A549 (cell line): ENCODE measurements around the gene THBS2. TPM values are rescaled to one million over a fixed set of nuclear protein-coding genes. Genes with fewer than 3 reads are reported as not detected.

Experiments used
- ATAC-seq, 2 experiments: fragments of 200-7000 bp in 1 of 2; fragments of >200 bp in 1 of 2; cut with Nextera tagmentation in 1 of 2; cut with Tn5 transposase in 1 of 2; 3 replicates each; pipeline versions ENCODE4 v1.8.0 to v1.9.1; 2018 to 2020; ENCODE audit warnings: mild to moderate bottlenecking in 1 of 2, moderate library complexity in 1 of 2
- CTCF ChIA-PET: fragments of 300-600 bp; sonication (Branson Sonifier 250); formaldehyde crosslinking; extraction: SDS; loops from one replicate; lab custom pipeline; 2021; ENCODE audit warnings: antibody characterized with exemption, inconsistent platforms; lab: Yijun Ruan, JAX
- POLR2A ChIA-PET: fragments of 350-600 bp; formaldehyde crosslinking; extraction: SDS; loops from one replicate; lab custom pipeline; 2021; ENCODE audit warnings: antibody characterized with exemption, inconsistent platforms; lab: Yijun Ruan, JAX
- DNase-seq, 2 experiments: peaks; one replicate each; pipeline versions ENCODE4 v3.0.0 to v3.0.0-alpha.2; 2011 to 2016; ENCODE audit warnings: low read depth in 1 of 2, low spot score in 1 of 2
- FAIRE-seq: peaks from 2 replicates; lab custom pipeline; 2011; peaks lifted over from hg19 to GRCh38; lab: Jason Lieb, UNC
- H3K27ac ChIP-seq, 2 experiments: fragments of >200 bp; sonication (Bioruptor Twin); formaldehyde crosslinking; 3 replicates each; pipeline ENCODE4 v1.5.1; 2016 to 2017
- H3K4me1 ChIP-seq: fragments of >200 bp; sonication (Bioruptor Twin); formaldehyde crosslinking; 3 replicates; pipeline ENCODE4 v1.6.1; 2016
- H3K4me2 ChIP-seq: fragments of >200 bp; sonication (Bioruptor Twin); formaldehyde crosslinking; 3 replicates; pipeline ENCODE4 v1.6.1; 2016
- H3K4me3 ChIP-seq: fragments of >200 bp; sonication (Bioruptor Twin); formaldehyde crosslinking; 3 replicates; pipeline ENCODE4 v1.5.1; 2016
- H3K9me3 ChIP-seq: fragments of >200 bp; sonication (Bioruptor Twin); formaldehyde crosslinking; 3 replicates; pipeline ENCODE4 v1.6.1; 2016
- BHLHE40 ChIP-seq: IDR thresholded peaks from 2 replicates; pipeline ENCODE4 v1.6.1; 2012; ENCODE audit warnings: low read depth, low read length, inconsistent platforms
- CBX2 ChIP-seq: fragments of 200-600 bp; sonication (generic); IDR thresholded peaks from 2 replicates; pipeline ENCODE4 v1.6.1; 2016; ENCODE audit warnings: low read depth, mild to moderate bottlenecking, borderline replicate concordance
- CEBPB ChIP-seq, 2 experiments: fragments of >200 bp in 1 of 2; sonication (Bioruptor Twin) in 1 of 2; formaldehyde crosslinking in 1 of 2; IDR thresholded peaks; 2 replicates each; pipeline ENCODE4 v1.6.1; 2012 to 2016
- CHD2 ChIP-seq: fragments of 150-350 bp; IDR thresholded peaks from 2 replicates; pipeline ENCODE4 v1.6.1; 2014; ENCODE audit warnings: low read length; ENCODE audit not compliant: partially characterized antibody
- CTCF ChIP-seq: fragments of >200 bp; sonication (Bioruptor Twin); formaldehyde crosslinking; IDR thresholded peaks from 3 replicates; pipeline ENCODE4 v1.5.1; 2016
- EHMT2 ChIP-seq: fragments of 200-600 bp; sonication (generic); IDR thresholded peaks from 2 replicates; pipeline ENCODE4 v1.6.1; 2016; ENCODE audit warnings: antibody characterized with exemption, low read depth, mild to moderate bottlenecking, moderate library complexity
- ELK1 ChIP-seq: fragments of 150-350 bp; IDR thresholded peaks from 2 replicates; pipeline ENCODE4 v1.6.1; 2014; ENCODE audit warnings: low read depth, mild to moderate bottlenecking, low read length
- HES2 ChIP-seq: fragments of >200 bp; sonication (Bioruptor Twin); formaldehyde crosslinking; IDR thresholded peaks from 2 replicates; pipeline ENCODE4 v1.6.1; 2016
- HEYL ChIP-seq: fragments of 250-450 bp; sonication (Bioruptor Pico); IDR thresholded peaks from 2 replicates; pipeline ENCODE4 v1.8.0; 2021; ENCODE audit warnings: mild to moderate bottlenecking, moderate library complexity
- HOXA7 ChIP-seq: fragments of 250-450 bp; sonication (Bioruptor Pico); IDR thresholded peaks from 2 replicates; pipeline ENCODE4 v1.5.0; 2020; ENCODE audit warnings: mild to moderate bottlenecking, moderate library complexity
- HOXB5 ChIP-seq: fragments of 250-450 bp; sonication (Bioruptor Pico); IDR thresholded peaks from 2 replicates; pipeline ENCODE4 v1.5.0; 2020; ENCODE audit warnings: mild to moderate bottlenecking, moderate library complexity
- JUN ChIP-seq, 2 experiments: fragments of >200 bp; sonication (Bioruptor Twin); formaldehyde crosslinking; IDR thresholded peaks; 2 replicates in 1 of 2; 3 replicates in 1 of 2; pipeline ENCODE4 v1.6.1; 2016 to 2017
- KDM5A ChIP-seq: fragments of 200-600 bp; sonication (generic); IDR thresholded peaks from 2 replicates; pipeline ENCODE4 v1.6.1; 2016; ENCODE audit warnings: antibody characterized with exemption, mild to moderate bottlenecking
- MAFK ChIP-seq: fragments of 450-650 bp; IDR thresholded peaks from 2 replicates; pipeline ENCODE4 v1.6.1; 2014; ENCODE audit not compliant: partially characterized antibody
- MAZ ChIP-seq: fragments of 150-350 bp; IDR thresholded peaks from 2 replicates; pipeline ENCODE4 v1.6.1; 2014; ENCODE audit warnings: antibody characterized with exemption, low read depth, low read length, borderline replicate concordance
- NPAS2 ChIP-seq: fragments of 250-450 bp; sonication (Bioruptor Pico); IDR thresholded peaks from 2 replicates; pipeline ENCODE4 v1.8.0; 2022; ENCODE audit warnings: mild to moderate bottlenecking, moderate library complexity, borderline replicate concordance
- NR3C1 ChIP-seq: fragments of >200 bp; sonication (Bioruptor Twin); formaldehyde crosslinking; IDR thresholded peaks from 3 replicates; pipeline ENCODE4 v1.6.1; 2017
- PHF8 ChIP-seq: fragments of 200-600 bp; sonication (generic); IDR thresholded peaks from 2 replicates; pipeline ENCODE4 v1.6.1; 2016; ENCODE audit warnings: low read depth, mild to moderate bottlenecking, antibody characterized with exemption, moderate library complexity, borderline replicate concordance
- POLR2AphosphoS2 ChIP-seq: conservative IDR thresholded peaks from 2 replicates; pipeline ENCODE4 v1.6.1; 2012; ENCODE audit warnings: low read length, improper control_type of control experiment, inconsistent platforms
- RAD21 ChIP-seq, 2 experiments: fragments of >200 bp in 1 of 2; sonication (Bioruptor Twin) in 1 of 2; formaldehyde crosslinking in 1 of 2; IDR thresholded peaks in 1 of 2; conservative IDR thresholded peaks in 1 of 2; 2 replicates in 1 of 2; 3 replicates in 1 of 2; pipeline ENCODE4 v1.6.1; 2012 to 2018; ENCODE audit warnings: inconsistent platforms in 1 of 2
- RCOR1 ChIP-seq: fragments of 150-350 bp; IDR thresholded peaks from 2 replicates; pipeline ENCODE4 v1.6.1; 2014; ENCODE audit warnings: antibody characterized with exemption, low read length, low read depth
- REST ChIP-seq: fragments of 200-600 bp; sonication (generic); IDR thresholded peaks from 2 replicates; pipeline ENCODE4 v1.6.1; 2016; ENCODE audit warnings: antibody characterized with exemption, mild to moderate bottlenecking, moderate library complexity
- RNF2 ChIP-seq: fragments of 200-600 bp; sonication (generic); IDR thresholded peaks from 2 replicates; pipeline ENCODE4 v1.6.1; 2016; ENCODE audit warnings: low read depth, mild to moderate bottlenecking, antibody characterized with exemption, moderate library complexity, borderline replicate concordance
- SREBF2 ChIP-seq: fragments of 450-650 bp; IDR thresholded peaks from 2 replicates; pipeline ENCODE4 v1.6.1; 2014; ENCODE audit warnings: mild to moderate bottlenecking, moderate library complexity
- TFCP2L1 ChIP-seq: fragments of 250-450 bp; sonication (Bioruptor Pico); IDR thresholded peaks from 2 replicates; pipeline ENCODE4 v1.5.0; 2021; ENCODE audit warnings: mild to moderate bottlenecking
- USF2 ChIP-seq: fragments of 450-650 bp; IDR thresholded peaks from 2 replicates; pipeline ENCODE4 v1.6.1; 2014; ENCODE audit warnings: antibody characterized with exemption
- ZSCAN20 ChIP-seq: fragments of 250-450 bp; sonication (Bioruptor Pico); IDR thresholded peaks from 2 replicates; pipeline ENCODE4 v1.8.0; 2022; ENCODE audit warnings: mild to moderate bottlenecking, moderate library complexity
- WGBS: methylation state at CpG from one replicate; pipeline ENCODE4 v1.1.6; 2017; ENCODE audit errors: missing lambda C conversion rate; 5-methylcytosine and 5-hydroxymethylcytosine counted together
- polyA plus RNA-seq, 4 experiments: library from polyadenylated mRNA; depleted of rRNA in 3 of 4; stranded (reverse); fragments of >200 nt; fragmentation: RNase III in 1 of 4; extraction: RNeasy Plus Mini Kit Qiagen cat#74134 plus additional on column Dnase treatment in 1 of 4; gene quantifications; 2 replicates in 3 of 4; 3 replicates in 1 of 4; pipeline ENCODE4 v1.2.3, GENCODE V29; 2011 to 2017

Gene THBS2
- polyA plus RNA-seq, 2 of the 4 experiments (the other 2 are of a cell fraction), result 0.01 to 0.06 TPM

- no peak for FAIRE-seq
- 31% methylated on average over 14 of the region's 14 CpGs for WGBS
- ChIA-PET POLR2A (interaction anchor here (0.7 to 1.3 kb wide), 3 partner anchors 78 to 409 kb away, joined by 3 to 14 read pairs (median 3); no protein-coding TSS in a partner anchor), CTCF (interaction anchor here (2.2 kb wide), 1 partner anchor 10 kb away, joined by 5 read pairs; no protein-coding TSS in a partner anchor)
- H3K27ac ChIP-seq, result peak overlapping the region; percentile 98
- H3K4me3 ChIP-seq, result no peak overlapping the region
- H3K4me2 ChIP-seq, result peak overlapping the region; percentile 73
- no peak for TF ChIP-seq CBX2
- TF ChIP-seq HOXB5 (CRISPR knock-in tag), result no peak
- TF ChIP-seq HOXA7 (CRISPR knock-in tag), result no peak
- no peak for TF ChIP-seq BHLHE40
- no peak for TF ChIP-seq JUN (IDR thresholded peaks at IDR 0.05)
- TF ChIP-seq EHMT2, result no peak
- TF ChIP-seq ZSCAN20 (CRISPR knock-in tag), result no peak
- no peak for TF ChIP-seq KDM5A
- no peak for TF ChIP-seq PHF8
- TF ChIP-seq MAZ, result no peak
- no peak for TF ChIP-seq HES2
- no peak for TF ChIP-seq HEYL
- TF ChIP-seq POLR2AphosphoS2, result no peak
- no peak for TF ChIP-seq NR3C1
- no peak for TF ChIP-seq CHD2
- TF ChIP-seq MAFK, result no peak
- no peak for TF ChIP-seq RAD21 (conservative IDR thresholded peaks at IDR 0.05 in 1 of 2, IDR thresholded peaks at IDR 0.05 in 1 of 2)
- TF ChIP-seq TFCP2L1 (CRISPR knock-in tag), result no peak
- TF ChIP-seq NPAS2 (CRISPR knock-in tag), result no peak
- no peak for TF ChIP-seq CTCF
- DNase-seq, result peak; percentile 32 to 62
- peaks cover 26% of the 10 kb centered on the region for H3K4me1 ChIP-seq
- H3K9me3 ChIP-seq, result peaks cover 11% of the 10 kb centered on the region; the same call in 2 of the 3 replicates
- peak; percentile 47 to 70 for ATAC-seq
These were observed 38.1 kb upstream of the THBS2 start for GRCh38 chr6:169291646-169292337.

GRCh38 chr6:169291148-169291547 lies 37.5 kb upstream of the THBS2 start:
- Histone ChIP-seq H3K27ac (peak overlapping the region; percentile 98), H3K4me1 (peaks cover 26% of the 10 kb centered on the region), H3K9me3 (peaks cover 11% of the 10 kb centered on the region; the same call in 2 of the 3 replicates), H3K4me3 (no peak overlapping the region), H3K4me2 (peak overlapping the region; percentile 73)
- 83% methylated on average over 9 of the region's 9 CpGs for WGBS
- no peak for ATAC-seq
- ChIA-PET CTCF (interaction anchor here (2.2 kb wide), 1 partner anchor 10 kb away, joined by 5 read pairs; no protein-coding TSS in a partner anchor), POLR2A (interaction anchor here (0.7 kb wide), 1 partner anchor 77 kb away, joined by 3 read pairs; no protein-coding TSS in a partner anchor)
- DNase-seq, result no peak
- FAIRE-seq, result no peak
- TF ChIP-seq CEBPB (IDR thresholded peaks at IDR 0.05) (no peak), RCOR1 (no peak), REST (no peak), BHLHE40 (no peak), MAZ (no peak), RNF2 (no peak), SREBF2 (no peak), JUN (IDR thresholded peaks at IDR 0.05) (no peak), USF2 (no peak), POLR2AphosphoS2 (no peak), ELK1 (no peak), ZSCAN20 (CRISPR knock-in tag) (no peak), HOXB5 (CRISPR knock-in tag) (no peak)
